HepG2 (cell line): ENCODE data around the gene TRIM8. TPM values are rescaled to one million over a fixed set of nuclear protein-coding genes. Genes with fewer than 3 reads are reported as not detected.

Experiments
- DNMT1 ChIP-seq: sonication (generic); formaldehyde crosslinking; IDR thresholded peaks from 2 replicates; pipeline ENCODE4 v1.5.1; 2020; ENCODE audit warnings: mild to moderate bottlenecking, missing genetic modification reagents
- HCFC1 ChIP-seq: fragments of 150-350 bp; IDR thresholded peaks from 2 replicates; pipeline ENCODE4 v1.6.1; 2014; ENCODE audit warnings: low read depth, low read length
- KDM2A ChIP-seq: sonication (generic); formaldehyde crosslinking; IDR thresholded peaks from 2 replicates; pipeline ENCODE4 v1.4.0; 2020; ENCODE audit warnings: low read depth, missing genetic modification reagents, borderline replicate concordance
- SIN3A ChIP-seq: IDR thresholded peaks from 2 replicates; pipeline ENCODE4 v1.6.1; 2011; ENCODE audit warnings: low read depth, mild to moderate bottlenecking, control low read depth, low read length, borderline replicate concordance
- ZFP62 ChIP-seq: sonication (generic); formaldehyde crosslinking; IDR thresholded peaks from 2 replicates; pipeline ENCODE4 v1.4.0; 2020; ENCODE audit warnings: missing genetic modification reagents
- ZMYM4 ChIP-seq: sonication (generic); formaldehyde crosslinking; IDR thresholded peaks from 2 replicates; pipeline ENCODE4 v1.8.1; 2023; ENCODE audit warnings: mild to moderate bottlenecking, missing genetic modification reagents
- polyA plus RNA-seq, 8 experiments: library from polyadenylated mRNA; depleted of rRNA in 3 of 8; stranded (reverse) in 7 of 8; unstranded in 1 of 8; fragments of >200 nt; fragmentation: Illumina TruSeq in 4 of 8; extraction: Trizol in 4 of 8; gene quantifications; 2 replicates each; pipeline versions ENCODE4 v1.2.1 to v1.2.3, GENCODE V29; 2011 to 2016; ENCODE audit warnings: low read depth in 4 of 8, missing spikeins in 1 of 8, mixed read lengths in 1 of 8; ENCODE audit not compliant: insufficient read depth in 1 of 8
- total RNA-seq, 5 experiments: library from RNA; depleted of rRNA; stranded (reverse); fragments of >200 nt; fragmentation: Illumina TruSeq; extraction: Trizol; gene quantifications; 2 replicates each; pipeline ENCODE4 v1.2.3, GENCODE V29; 2016; ENCODE audit warnings: low read depth in 1 of 5
- TF ChIP-seq, protein P1 (sequence below): sonication (generic); formaldehyde crosslinking; IDR thresholded peaks from 2 replicates; pipeline ENCODE4 v1.4.0; 2020; ENCODE audit warnings: missing genetic modification reagents
- TF ChIP-seq, protein P2 (sequence below): IDR thresholded peaks from 2 replicates; pipeline ENCODE4 v1.6.1; 2016; ENCODE audit warnings: low read depth, missing genetic modification reagents, missing compliant biosample characterization
- TF ChIP-seq, protein P3 (sequence below): sonication (generic); formaldehyde crosslinking; IDR thresholded peaks from 2 replicates; pipeline ENCODE4 v1.4.0; 2020; ENCODE audit warnings: mild to moderate bottlenecking, missing genetic modification reagents, borderline replicate concordance
- TF ChIP-seq, protein P4 (sequence below): sonication (generic); formaldehyde crosslinking; IDR thresholded peaks from 2 replicates; pipeline ENCODE4 v1.4.0; 2020; ENCODE audit warnings: missing genetic modification reagents, borderline replicate concordance
- TF ChIP-seq, protein P5 (sequence below): sonication (generic); formaldehyde crosslinking; IDR thresholded peaks from 2 replicates; pipeline ENCODE4 v1.5.0; 2020; ENCODE audit warnings: mild to moderate bottlenecking, missing genetic modification reagents, borderline replicate concordance

The TRIM8 gene
- total and polyA plus RNA-seq, 2 of the 13 experiments (the other 11 are each of a cell fraction or from before 2014, with no cell fraction given): 38.9 to 66.5 TPM

DNA sequence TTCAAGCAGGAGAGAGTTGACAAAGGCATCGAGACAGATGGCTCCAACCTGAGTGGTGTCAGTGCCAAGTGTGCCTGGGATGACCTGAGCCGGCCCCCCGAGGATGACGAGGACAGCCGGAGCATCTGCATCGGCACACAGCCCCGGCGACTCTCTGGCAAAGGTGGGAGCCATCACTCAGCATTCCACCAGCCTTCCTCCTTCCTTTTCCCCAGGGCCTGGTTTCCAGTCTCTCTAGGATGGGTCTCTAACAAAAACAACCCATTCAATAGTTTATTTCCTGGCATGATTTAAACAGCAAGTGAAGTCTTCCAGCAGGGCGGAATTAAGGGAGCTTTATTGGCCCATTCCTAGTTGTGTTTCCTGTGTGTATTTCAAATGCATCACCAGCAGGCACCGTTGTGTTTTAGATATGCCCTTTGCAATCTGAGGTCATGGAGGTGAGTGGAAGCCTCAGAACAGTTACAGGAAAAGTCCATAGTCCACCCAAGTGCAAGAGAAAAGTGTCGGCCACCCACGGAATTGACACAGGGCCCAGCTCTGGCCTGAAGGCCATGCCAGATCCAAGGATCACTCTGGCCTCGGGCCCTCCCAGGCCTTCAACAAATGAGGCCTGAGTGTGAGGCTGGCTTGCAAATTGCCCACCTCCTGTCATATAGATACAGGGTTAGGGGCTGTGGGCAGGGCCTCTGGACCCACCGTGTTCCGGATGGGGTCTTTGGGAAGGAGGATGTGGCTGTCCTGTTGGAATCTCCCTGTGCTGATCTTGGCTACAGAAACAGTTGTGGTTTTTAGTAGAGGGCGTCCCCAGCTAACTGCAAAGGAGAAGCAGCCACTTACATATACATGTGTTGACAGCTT lies 46.9 kb upstream of the TRIM8 start (continued):
- TF ChIP-seq, protein P1, sequence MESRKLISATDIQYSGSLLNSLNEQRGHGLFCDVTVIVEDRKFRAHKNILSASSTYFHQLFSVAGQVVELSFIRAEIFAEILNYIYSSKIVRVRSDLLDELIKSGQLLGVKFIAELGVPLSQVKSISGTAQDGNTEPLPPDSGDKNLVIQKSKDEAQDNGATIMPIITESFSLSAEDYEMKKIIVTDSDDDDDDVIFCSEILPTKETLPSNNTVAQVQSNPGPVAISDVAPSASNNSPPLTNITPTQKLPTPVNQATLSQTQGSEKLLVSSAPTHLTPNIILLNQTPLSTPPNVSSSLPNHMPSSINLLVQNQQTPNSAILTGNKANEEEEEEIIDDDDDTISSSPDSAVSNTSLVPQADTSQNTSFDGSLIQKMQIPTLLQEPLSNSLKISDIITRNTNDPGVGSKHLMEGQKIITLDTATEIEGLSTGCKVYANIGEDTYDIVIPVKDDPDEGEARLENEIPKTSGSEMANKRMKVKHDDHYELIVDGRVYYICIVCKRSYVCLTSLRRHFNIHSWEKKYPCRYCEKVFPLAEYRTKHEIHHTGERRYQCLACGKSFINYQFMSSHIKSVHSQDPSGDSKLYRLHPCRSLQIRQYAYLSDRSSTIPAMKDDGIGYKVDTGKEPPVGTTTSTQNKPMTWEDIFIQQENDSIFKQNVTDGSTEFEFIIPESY (CRISPR knock-in tag): peak; percentile 42; the same call in 1 of the 2 replicates
- TF ChIP-seq, protein P2, sequence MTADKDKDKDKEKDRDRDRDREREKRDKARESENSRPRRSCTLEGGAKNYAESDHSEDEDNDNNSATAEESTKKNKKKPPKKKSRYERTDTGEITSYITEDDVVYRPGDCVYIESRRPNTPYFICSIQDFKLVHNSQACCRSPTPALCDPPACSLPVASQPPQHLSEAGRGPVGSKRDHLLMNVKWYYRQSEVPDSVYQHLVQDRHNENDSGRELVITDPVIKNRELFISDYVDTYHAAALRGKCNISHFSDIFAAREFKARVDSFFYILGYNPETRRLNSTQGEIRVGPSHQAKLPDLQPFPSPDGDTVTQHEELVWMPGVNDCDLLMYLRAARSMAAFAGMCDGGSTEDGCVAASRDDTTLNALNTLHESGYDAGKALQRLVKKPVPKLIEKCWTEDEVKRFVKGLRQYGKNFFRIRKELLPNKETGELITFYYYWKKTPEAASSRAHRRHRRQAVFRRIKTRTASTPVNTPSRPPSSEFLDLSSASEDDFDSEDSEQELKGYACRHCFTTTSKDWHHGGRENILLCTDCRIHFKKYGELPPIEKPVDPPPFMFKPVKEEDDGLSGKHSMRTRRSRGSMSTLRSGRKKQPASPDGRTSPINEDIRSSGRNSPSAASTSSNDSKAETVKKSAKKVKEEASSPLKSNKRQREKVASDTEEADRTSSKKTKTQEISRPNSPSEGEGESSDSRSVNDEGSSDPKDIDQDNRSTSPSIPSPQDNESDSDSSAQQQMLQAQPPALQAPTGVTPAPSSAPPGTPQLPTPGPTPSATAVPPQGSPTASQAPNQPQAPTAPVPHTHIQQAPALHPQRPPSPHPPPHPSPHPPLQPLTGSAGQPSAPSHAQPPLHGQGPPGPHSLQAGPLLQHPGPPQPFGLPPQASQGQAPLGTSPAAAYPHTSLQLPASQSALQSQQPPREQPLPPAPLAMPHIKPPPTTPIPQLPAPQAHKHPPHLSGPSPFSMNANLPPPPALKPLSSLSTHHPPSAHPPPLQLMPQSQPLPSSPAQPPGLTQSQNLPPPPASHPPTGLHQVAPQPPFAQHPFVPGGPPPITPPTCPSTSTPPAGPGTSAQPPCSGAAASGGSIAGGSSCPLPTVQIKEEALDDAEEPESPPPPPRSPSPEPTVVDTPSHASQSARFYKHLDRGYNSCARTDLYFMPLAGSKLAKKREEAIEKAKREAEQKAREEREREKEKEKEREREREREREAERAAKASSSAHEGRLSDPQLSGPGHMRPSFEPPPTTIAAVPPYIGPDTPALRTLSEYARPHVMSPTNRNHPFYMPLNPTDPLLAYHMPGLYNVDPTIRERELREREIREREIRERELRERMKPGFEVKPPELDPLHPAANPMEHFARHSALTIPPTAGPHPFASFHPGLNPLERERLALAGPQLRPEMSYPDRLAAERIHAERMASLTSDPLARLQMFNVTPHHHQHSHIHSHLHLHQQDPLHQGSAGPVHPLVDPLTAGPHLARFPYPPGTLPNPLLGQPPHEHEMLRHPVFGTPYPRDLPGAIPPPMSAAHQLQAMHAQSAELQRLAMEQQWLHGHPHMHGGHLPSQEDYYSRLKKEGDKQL (CRISPR knock-in tag): peak; percentile 53; the same call in 1 of the 2 replicates
- TF ChIP-seq, protein P3, sequence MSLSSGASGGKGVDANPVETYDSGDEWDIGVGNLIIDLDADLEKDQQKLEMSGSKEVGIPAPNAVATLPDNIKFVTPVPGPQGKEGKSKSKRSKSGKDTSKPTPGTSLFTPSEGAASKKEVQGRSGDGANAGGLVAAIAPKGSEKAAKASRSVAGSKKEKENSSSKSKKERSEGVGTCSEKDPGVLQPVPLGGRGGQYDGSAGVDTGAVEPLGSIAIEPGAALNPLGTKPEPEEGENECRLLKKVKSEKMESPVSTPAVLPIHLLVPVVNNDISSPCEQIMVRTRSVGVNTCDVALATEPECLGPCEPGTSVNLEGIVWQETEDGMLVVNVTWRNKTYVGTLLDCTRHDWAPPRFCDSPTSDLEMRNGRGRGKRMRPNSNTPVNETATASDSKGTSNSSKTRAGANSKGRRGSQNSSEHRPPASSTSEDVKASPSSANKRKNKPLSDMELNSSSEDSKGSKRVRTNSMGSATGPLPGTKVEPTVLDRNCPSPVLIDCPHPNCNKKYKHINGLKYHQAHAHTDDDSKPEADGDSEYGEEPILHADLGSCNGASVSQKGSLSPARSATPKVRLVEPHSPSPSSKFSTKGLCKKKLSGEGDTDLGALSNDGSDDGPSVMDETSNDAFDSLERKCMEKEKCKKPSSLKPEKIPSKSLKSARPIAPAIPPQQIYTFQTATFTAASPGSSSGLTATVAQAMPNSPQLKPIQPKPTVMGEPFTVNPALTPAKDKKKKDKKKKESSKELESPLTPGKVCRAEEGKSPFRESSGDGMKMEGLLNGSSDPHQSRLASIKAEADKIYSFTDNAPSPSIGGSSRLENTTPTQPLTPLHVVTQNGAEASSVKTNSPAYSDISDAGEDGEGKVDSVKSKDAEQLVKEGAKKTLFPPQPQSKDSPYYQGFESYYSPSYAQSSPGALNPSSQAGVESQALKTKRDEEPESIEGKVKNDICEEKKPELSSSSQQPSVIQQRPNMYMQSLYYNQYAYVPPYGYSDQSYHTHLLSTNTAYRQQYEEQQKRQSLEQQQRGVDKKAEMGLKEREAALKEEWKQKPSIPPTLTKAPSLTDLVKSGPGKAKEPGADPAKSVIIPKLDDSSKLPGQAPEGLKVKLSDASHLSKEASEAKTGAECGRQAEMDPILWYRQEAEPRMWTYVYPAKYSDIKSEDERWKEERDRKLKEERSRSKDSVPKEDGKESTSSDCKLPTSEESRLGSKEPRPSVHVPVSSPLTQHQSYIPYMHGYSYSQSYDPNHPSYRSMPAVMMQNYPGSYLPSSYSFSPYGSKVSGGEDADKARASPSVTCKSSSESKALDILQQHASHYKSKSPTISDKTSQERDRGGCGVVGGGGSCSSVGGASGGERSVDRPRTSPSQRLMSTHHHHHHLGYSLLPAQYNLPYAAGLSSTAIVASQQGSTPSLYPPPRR (CRISPR knock-in tag): peak; percentile 84
- TF ChIP-seq SIN3A (0 out of 2 replicates have a peak, but pooled peaks have one; percentile 50), HCFC1 (no peak), ZFP62 (CRISPR knock-in tag) (no peak), DNMT1 (CRISPR knock-in tag) (0 out of 2 replicates have a peak, but pooled peaks have one; percentile 42), KDM2A (CRISPR knock-in tag) (peak; percentile 39; the same call in 1 of the 2 replicates), ZMYM4 (CRISPR knock-in tag) (peak; percentile 40; the same call in 1 of the 2 replicates)
- TF ChIP-seq, protein P4, sequence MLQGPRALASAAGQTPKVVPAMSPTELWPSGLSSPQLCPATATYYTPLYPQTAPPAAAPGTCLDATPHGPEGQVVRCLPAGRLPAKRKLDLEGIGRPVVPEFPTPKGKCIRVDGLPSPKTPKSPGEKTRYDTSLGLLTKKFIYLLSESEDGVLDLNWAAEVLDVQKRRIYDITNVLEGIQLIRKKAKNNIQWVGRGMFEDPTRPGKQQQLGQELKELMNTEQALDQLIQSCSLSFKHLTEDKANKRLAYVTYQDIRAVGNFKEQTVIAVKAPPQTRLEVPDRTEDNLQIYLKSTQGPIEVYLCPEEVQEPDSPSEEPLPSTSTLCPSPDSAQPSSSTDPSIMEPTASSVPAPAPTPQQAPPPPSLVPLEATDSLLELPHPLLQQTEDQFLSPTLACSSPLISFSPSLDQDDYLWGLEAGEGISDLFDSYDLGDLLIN (CRISPR knock-in tag): no peak
- TF ChIP-seq, protein P5, sequence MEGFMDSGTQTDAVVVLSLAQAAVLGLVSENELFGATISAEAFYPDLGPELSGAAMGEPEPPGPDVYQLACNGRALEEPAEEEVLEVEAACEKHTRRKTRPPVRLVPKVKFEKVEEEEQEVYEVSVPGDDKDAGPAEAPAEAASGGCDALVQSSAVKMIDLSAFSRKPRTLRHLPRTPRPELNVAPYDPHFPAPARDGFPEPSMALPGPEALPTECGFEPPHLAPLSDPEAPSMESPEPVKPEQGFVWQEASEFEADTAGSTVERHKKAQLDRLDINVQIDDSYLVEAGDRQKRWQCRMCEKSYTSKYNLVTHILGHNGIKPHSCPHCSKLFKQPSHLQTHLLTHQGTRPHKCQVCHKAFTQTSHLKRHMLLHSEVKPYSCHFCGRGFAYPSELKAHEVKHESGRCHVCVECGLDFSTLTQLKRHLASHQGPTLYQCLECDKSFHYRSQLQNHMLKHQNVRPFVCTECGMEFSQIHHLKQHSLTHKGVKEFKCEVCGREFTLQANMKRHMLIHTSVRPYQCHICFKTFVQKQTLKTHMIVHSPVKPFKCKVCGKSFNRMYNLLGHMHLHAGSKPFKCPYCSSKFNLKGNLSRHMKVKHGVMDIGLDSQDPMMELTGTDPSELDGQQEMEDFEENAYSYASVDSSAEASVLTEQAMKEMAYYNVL (CRISPR knock-in tag): peak; percentile 89
